GM19467 (cell line): ENCODE measurements around the gene ACAN.
A peak's percentile ranks its signal among the peaks of the same experiment; 100 is the strongest.

ENCODE experiments used
- ATAC-seq: cut with Tn5 transposase; IDR thresholded peaks from one replicate; pipeline ENCODE4 v1.9.1; 2021; ENCODE audit warnings: mild to moderate bottlenecking, moderate library complexity; ENCODE audit not compliant: unreplicated experiment

ACAN gene

DNA sequence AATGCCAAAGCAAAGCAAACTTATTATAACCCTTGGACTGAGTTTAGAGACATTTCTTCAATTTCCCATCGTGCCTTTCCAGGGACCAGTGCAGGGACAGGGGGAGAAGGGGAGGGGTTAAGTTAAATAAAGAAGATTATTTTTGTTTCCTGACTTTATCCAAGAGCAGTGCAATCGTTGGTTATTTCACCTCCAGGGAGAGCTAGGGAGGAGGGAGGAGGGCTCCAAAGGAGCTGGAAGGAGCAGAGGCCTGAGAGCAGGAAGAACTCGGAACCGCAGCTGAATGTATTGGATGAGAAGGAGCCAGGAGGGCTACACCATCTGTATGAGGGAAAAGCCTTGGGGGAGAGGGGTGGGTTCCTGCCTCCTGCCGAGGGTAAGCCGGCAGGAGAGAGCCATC lies 71.4 kb downstream of the ACAN start:
- ATAC-seq = no peak

GRCh38 chr15:88876573-88876972 lies 73.3 kb downstream of the ACAN start:
- no peak for ATAC-seq

- ATAC-seq = no peak
Observed at GRCh38 chr15:88877415-88877814, 74.2 kb downstream of the ACAN start.

GRCh38 chr15:88877906-88878305 lies 74.7 kb downstream of the ACAN start:
- no peak for ATAC-seq

GRCh38 chr15:88878720-88879184 lies 75.5 kb downstream of the ACAN start:
- ATAC-seq = peak; percentile 66

DNA sequence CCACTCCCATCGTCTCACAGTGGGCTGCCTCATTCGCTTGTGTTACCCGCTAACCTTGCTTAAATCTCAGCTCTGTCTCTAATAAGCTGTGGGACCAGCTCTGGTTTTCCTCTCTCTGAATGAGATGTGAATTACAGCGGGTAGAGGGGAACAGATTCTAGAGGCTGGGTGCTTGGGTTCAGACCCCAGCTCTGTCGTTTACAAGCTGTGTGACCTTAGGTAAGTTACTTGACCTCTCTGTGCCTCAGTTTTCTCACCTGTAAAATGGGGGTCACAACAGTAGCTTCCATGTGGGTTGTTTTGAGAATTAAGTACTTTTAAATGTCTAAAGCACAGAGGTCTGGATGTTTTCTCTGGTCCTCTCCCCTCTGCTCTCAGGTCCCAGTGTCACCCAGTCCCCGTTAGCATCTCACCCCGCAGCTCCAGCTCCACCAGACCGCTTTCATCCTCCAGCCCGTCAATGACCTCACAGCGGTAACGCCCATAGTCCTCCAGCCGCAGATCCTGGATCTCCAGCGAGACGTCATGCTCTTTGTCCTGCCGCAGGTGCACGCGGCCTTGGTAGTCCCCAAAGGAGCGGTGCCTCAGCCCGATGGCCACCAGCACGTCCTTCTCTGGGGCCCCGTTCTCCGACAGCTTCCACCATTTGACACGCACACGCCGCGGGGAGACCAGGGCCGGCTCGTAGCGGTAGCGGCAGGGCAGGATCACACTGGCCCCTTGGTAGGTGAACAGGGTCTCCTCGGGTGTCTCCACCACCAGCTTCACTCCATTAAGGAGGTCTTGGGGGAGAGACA lies 77.9 kb downstream of the ACAN start:
- ATAC-seq = no peak

- no peak for ATAC-seq
Observed at GRCh38 chr15:88881775-88882174, 78.5 kb downstream of the ACAN start.

DNA sequence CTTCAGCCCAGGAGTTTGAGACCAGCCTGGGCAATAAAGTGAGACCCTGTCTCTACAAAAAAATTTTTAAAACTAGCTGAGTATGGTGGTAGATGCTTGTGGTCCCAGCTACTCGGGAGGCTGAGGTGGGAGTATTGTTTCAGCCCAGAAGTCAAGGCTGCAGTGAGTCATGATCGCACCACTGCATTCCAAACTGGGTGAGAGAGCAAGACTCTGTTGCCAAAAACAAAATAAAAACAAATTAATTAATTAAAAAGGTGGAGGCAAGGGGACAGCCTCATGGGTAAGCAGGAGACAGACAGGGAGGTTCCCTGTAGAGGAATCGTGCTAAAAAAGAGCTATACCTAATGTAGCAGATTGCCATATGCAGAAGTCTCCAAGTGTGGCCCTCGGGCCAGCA lies 79.5 kb downstream of the ACAN start:
- ATAC-seq = no peak

DNA sequence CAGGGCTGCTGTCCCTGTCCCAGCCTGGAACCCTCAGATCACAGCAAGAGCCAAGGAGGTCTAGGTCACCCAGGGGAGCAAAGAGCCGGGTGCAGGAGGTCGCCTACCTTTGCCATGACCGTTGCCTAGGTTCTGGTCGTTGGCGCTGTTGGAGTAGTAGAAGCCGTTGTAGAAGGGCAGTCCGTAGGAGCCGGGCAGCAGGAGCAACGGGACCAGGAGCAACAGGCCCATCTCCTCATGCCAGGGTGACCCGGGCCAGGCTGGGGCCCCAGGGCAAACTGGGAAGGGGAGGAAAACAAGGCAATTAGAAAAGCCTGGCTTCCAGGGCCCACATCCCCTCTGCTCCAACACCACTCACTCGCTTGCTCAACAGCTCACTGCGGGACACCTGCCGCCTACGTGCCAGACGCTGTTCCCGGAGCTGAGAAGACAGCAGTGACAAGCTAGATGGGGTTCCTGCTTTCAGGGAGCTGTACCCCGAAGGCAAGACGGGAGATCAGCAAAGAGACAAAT lies 83.9 kb downstream of the ACAN start:
- no peak for ATAC-seq

- no peak for ATAC-seq
Observed at GRCh38 chr15:88888719-88889118, 85.5 kb downstream of the ACAN start.

GRCh38 chr15:88890495-88890894 lies 87.3 kb downstream of the ACAN start:
- ATAC-seq = no peak

DNA sequence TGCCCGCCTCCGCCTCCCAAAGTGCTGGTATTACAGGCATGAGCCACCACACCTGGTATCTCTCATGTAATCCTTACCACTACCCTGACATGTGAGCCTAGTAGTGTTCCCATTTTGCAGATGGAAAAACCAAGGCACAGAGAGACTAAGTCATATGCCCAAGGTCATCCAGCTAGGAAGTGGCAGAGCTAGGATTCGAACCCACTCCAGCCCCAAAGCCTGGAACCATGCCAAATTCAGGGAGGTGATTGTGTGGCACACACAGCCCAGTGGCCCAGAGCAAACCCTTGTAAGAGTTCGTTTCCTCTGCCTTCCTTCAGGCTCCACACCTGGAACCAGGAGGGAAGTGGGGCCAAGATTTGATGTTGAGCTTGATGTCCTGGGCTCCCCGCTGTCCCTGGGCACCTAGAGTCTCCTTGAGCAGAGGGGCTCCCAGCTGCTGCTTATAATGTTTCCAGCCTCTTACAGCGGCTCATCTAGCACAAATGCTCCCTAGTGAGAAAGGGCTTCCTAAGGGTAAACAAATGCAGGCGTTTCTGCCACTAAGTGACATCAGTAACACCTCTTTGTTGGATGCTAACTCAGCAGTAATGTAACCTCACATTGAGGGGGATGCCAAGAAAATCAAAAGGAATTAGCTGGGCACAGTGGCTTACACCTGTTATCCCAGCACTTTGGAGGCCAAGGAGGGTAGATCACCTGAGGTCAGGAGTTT lies 88.5 kb downstream of the ACAN start:
- ATAC-seq = no peak

- no peak for ATAC-seq
Observed at GRCh38 chr15:88894348-88894818, 91.1 kb downstream of the ACAN start.

DNA sequence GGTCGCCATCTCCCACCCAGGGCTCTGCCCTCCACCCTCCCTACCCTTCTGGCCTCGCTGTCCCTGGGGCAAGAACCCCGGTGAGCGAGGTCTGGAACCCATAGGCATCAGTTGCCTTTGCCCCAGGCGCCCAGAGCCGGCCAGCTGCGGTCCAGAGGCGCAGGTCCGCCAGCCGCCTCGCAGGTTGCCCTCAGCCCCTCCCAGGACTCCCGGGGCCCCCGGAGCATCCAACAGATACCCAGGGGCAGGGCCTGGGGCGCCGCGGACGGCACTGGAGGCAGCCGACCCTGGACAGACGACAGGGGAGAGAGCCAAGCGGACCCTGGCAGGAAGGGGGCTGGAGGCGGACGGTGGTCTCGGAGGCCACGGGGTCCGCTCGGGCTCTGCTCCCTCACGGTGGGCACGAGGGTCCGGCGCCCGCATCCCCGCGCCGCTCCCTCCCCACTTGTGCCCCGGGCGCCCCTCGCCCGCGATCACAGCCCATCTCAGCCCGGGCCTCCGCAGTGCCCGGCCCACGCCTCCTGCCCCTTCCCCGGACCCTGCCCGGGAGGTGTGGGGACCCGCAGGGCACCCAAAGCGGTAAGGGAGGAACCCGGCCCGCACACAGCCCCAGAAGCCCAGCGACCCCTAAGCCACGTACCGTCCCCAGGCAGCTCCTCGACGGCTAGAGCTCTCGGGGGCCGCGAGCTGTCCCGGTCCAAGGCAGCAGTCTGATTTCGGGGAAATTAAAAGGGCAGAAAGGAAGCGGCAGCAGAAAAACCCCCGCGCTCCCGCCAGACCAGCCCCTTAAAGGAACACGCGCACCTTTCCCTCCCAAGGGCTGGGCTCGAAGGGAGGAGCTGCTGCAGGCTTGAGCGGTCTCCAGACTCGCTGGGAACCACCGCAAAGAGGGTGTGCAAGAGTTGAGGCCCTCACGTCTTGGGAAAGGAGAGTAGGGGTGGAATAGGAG lies 91.9 kb downstream of the ACAN start, which contains the start of gene HAPLN3:
TSS of gene HAPLN3 (minus strand) at position 726 of the 949 bp plus-strand sequence. CDS start 8,246 bp downstream, outside the sequence.
- ATAC-seq = no peak

DNA sequence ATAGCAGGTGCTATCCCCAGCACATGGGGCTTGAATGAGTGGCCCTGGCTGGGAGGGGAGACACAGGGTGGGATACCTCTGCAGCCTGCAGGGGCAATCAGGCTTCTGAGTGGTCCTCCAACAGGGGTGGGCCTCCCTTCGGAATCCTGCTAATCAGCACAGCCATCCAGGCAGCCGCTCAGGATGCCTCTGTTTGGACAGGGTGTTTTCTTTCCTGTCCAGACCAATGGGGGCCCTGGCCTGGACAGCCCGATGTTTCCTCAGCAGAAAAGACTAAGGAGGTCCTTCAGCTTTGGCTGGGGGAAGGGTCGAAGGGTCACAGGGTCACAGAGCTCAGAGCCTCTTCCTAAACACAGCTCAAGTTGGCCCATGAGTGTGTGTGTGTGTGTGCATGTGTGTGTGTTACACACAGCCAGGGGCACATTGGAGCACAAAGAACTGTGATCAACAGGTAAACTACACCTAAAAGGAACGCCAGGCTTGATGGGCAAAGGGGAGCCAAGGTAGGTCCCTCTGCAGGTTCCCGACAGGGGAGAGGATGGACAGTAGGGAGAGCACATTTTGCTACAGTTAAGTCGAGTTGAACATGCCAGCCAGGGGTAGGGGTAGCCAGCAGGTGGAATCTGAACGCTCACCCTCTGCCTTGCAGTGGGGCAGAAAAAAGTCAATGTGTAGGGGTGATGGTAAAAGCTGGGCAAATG lies 93.2 kb downstream of the ACAN start:
- no peak for ATAC-seq

GRCh38 chr15:88897142-88897455 lies 93.9 kb downstream of the ACAN start:
- no peak for ATAC-seq

DNA sequence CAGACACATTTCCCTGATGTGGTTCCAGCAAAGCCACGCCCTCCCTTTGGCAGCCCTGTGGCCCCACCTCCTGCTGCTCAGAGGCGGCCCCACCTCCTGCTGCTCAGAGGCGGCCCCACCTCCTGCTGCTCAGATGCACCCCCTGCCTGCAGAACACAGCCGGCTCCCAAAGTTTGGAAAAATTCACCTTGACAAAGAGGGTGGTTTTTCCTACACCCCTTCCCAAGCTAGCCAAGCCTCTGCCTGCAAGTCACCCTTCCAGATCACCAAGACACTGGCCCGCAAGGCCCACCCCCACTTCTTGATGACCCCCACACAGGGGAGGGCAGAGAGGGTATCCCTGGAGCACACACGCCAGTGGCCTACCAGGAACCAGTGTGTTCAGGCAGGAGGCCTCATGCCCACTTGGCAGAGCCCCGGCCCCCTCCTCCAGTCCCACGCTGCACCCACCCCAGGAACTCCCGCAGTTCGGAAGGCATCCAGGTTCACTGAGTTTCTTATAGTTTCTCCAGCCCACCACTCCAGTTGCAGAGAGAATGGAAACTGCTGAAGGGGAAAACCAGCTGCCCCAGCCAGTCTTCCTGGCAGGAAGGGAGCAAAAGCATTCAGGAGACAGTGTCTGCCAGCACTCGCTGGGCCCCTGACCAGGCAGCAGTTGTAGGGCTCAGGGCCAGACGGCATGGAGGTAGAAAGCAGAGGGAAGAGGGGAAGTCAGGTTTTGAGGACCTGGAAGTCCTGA lies 94.4 kb downstream of the ACAN start:
- ATAC-seq = no peak

- no peak for ATAC-seq
Observed at GRCh38 chr15:88898736-88899135, 95.5 kb downstream of the ACAN start.

DNA sequence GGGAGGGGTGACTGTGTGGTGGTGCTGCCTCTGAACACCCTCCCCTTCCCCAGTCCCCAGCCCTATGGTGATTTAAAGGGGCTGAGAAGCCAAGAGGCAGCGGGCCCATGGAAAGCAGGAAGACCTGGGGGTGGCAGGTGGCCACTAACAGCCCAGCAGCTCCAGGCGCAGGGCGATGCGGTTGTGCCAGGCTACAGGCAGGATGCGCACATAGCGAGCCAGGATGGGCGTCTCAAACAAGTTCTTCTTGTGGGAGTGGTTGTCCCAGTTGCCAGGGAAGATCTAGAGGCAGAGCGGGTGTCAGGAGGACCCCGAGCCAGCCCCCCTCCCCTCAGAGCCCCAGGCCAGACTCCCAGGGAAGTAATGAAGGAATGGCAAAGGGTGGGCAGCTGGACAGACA lies 96.0 kb downstream of the ACAN start:
- ATAC-seq = no peak
